Thyroid gland (tissue), 4 donors: ENCODE data around the gene AGT. TPM values are rescaled to one million over a fixed set of nuclear protein-coding genes. Genes with fewer than 3 reads are reported as not detected.

Experiments
- DNase-seq, 2 donors: peaks; one replicate each; pipeline ENCODE4 v3.0.0-alpha.2; 2019
- H3K27ac ChIP-seq, 3 donors: fragments of 200-600 bp; sonication (generic); 1 replicate in 2 of 3; 2 replicates in 1 of 3; pipeline ENCODE4 v1.5.1; 2016 to 2019; ENCODE audit warnings: mild to moderate bottlenecking in 1 of 3, moderate library complexity in 1 of 3
- H3K27me3 ChIP-seq: fragments of 200-600 bp; sonication (generic); one replicate; pipeline ENCODE4 v1.5.1; 2019
- H3K36me3 ChIP-seq, 2 donors: fragments of 200-600 bp; sonication (generic); one replicate each; pipeline ENCODE4 v1.5.1; 2016 to 2019
- H3K4me1 ChIP-seq, 2 donors: fragments of 200-600 bp; sonication (generic); one replicate each; pipeline ENCODE4 v1.5.1; 2017 to 2019
- H3K4me3 ChIP-seq, 3 donors: fragments of 200-600 bp; sonication (generic); replicated peaks in 1 of 3; 1 replicate in 2 of 3; 2 replicates in 1 of 3; pipeline ENCODE4 v1.5.1; 2016; ENCODE audit warnings: mild to moderate bottlenecking in 1 of 3
- H3K9me3 ChIP-seq: fragments of 200-600 bp; sonication (generic); one replicate; pipeline ENCODE4 v1.5.1; 2017
- CTCF ChIP-seq, 6 experiments: fragments of 200-600 bp in 3 of 6; fragments of 450-650 bp in 3 of 6; sonication (generic) in 3 of 6; IDR thresholded peaks; one replicate each; pipeline ENCODE4 v1.5.1; 2016 to 2019; ENCODE audit warnings: antibody characterized with exemption in 6 of 6, mild to moderate bottlenecking in 2 of 6, inconsistent platforms in 1 of 6, moderate library complexity in 1 of 6
- POLR2A ChIP-seq, 2 donors: fragments of 450-650 bp; IDR thresholded peaks; one replicate each; pipeline ENCODE4 v1.6.1; 2017; ENCODE audit warnings: antibody characterized with exemption in 2 of 2, mild to moderate bottlenecking in 2 of 2, moderate library complexity in 1 of 2
- WGBS, 2 donors: methylation state at CpG; one replicate each; pipeline ENCODE4 v1.1.5; 2017; 5-methylcytosine and 5-hydroxymethylcytosine counted together
- intact Hi-C: fragments of 100-400 bp; cut with DNase I; formaldehyde crosslinking; loops from one replicate; pipeline ENCODE4 v1.15.1; 2023
- total RNA-seq, 4 donors: library from RNA; depleted of rRNA; stranded (reverse); fragments of >200 nt; gene quantifications; one replicate each; pipeline ENCODE4 v1.2.3, GENCODE V29; 2016

The AGT gene
- total RNA-seq, 4 donors from 2014 or later = 4.0 to 14.4 (median 8.7) TPM

- WGBS, 2 donors = 22 to 38% methylated on average over 6 of the region's 6 CpGs
- peaks cover 19 to 41% of the 10 kb centered on the region in 2 donors for H3K4me1 ChIP-seq
- intact Hi-C loops = no loop called here
- peak overlapping the region in 2 of 3 donors; percentile 3 to 67 for H3K27ac ChIP-seq
- no peaks in the 10 kb centered on the region for H3K36me3 ChIP-seq
- TF ChIP-seq POLR2A (IDR thresholded peaks at IDR 0.05) = no peak
- no peak for TF ChIP-seq CTCF (IDR thresholded peaks at IDR 0.05)
- peak; percentile 88 to 92 for DNase-seq
- no peaks in the 10 kb centered on the region for H3K9me3 ChIP-seq
- H3K27me3 ChIP-seq = no peaks in the 10 kb centered on the region
- no peak overlapping the region for H3K4me3 ChIP-seq
These were observed 38.5 kb upstream of the AGT start for GRCh38 chr1:230752407-230752806.

- 64 to 74% methylated on average over 5 to 6 of the region's 6 CpGs for WGBS, 2 donors
- Histone ChIP-seq H3K4me3 (no peak overlapping the region), H3K4me1 (peaks cover 19 to 41% of the 10 kb centered on the region in 2 donors), H3K27ac (peak overlapping the region in 1 of 3 donors; percentile 48), H3K27me3 (no peaks in the 10 kb centered on the region), H3K36me3 (no peaks in the 10 kb centered on the region), H3K9me3 (no peaks in the 10 kb centered on the region)
- intact Hi-C loops = no loop called here
- DNase-seq = no peak
- no peak for TF ChIP-seq CTCF (IDR thresholded peaks at IDR 0.05)
- no peak for TF ChIP-seq POLR2A (IDR thresholded peaks at IDR 0.05)
These were observed 37.2 kb upstream of the AGT start for GRCh38 chr1:230750986-230751625.

DNA sequence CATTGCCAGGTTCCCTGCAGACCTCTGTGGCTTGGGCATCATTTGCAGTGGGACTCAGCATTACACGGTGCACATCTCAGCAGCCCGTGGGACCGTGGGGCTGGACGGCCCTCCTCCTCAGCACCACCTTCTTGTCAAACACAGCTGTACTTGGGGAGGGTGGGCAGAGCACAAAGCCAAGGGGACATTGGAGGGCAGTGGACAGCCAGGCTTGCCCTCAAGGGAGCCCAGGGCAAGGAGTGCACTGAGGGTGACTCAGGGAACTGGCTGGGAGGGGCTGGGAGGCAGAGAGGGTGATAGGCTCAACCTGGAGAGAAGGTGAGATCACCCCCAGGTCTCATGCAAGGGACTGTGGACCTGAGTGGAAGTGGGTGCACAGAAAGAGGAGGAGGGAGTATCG is 36.7 kb upstream of the AGT start:
- WGBS, 2 donors = 80 to 93% methylated on average over 5 of the region's 5 CpGs
- DNase-seq = no peak
- Histone ChIP-seq H3K4me3 (no peak overlapping the region), H3K36me3 (no peaks in the 10 kb centered on the region), H3K27me3 (no peaks in the 10 kb centered on the region), H3K4me1 (peaks cover 19 to 41% of the 10 kb centered on the region in 2 donors), H3K9me3 (no peaks in the 10 kb centered on the region), H3K27ac (no peak overlapping the region)
- intact Hi-C loops = no loop called here
- TF ChIP-seq CTCF (IDR thresholded peaks at IDR 0.05) (no peak), POLR2A (IDR thresholded peaks at IDR 0.05) (no peak)

DNA sequence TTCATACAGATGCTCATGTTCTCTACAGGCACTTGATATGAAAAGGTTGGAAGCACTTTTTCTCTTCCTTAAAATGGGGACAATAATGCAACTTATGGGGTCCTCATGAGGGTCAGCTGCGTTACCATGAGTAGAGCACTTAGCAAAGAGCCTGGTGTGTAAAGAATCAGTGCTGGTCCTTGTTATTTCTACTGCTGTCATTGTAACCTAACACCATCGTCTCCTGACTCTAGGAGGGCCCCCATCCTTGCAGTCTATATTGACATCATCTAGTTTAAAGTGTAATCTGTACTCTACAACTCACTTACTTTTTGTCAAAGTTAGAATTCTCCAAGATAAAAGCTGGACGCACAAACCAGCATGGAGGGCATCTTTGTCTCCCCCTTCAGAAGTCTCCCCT is 35.7 kb upstream of the AGT start:
- no peaks in the 10 kb centered on the region for H3K36me3 ChIP-seq
- WGBS, 2 donors = 72 to 74% methylated on average over 3 of the region's 3 CpGs
- DNase-seq = no peak
- H3K9me3 ChIP-seq = no peaks in the 10 kb centered on the region
- TF ChIP-seq CTCF (IDR thresholded peaks at IDR 0.05) (no peak), POLR2A (IDR thresholded peaks at IDR 0.05) (no peak)
- H3K4me1 ChIP-seq = peaks cover 17 to 34% of the 10 kb centered on the region in 2 donors
- no peaks in the 10 kb centered on the region for H3K27me3 ChIP-seq
- intact Hi-C loops = no loop called here
- H3K27ac ChIP-seq = no peak overlapping the region
- no peak overlapping the region for H3K4me3 ChIP-seq

DNA sequence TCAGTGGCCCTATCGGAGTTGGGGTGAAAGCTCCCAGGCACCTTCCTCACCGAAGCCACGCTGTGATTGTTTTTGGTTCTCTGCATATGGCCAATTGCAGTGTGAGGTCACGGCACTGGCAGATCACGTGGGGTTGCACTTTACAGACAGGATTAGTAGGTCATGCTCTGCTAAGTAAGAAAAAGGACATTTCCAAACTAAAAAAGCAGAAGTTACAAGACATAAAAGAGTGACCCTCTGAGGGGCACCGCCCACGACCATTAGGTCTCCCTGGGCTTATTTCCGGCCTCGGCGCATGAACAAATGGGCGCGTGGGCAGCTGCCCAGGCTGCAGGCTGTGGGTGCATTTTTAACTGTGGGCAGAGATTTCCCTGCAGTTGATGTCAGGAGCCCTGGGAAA is 35.2 kb upstream of the AGT start:
- peak in 1 of 2 donors; percentile 29 for DNase-seq
- no peaks in the 10 kb centered on the region for H3K9me3 ChIP-seq
- H3K27ac ChIP-seq = no peak overlapping the region
- intact Hi-C loops = no loop called here
- no peak for TF ChIP-seq CTCF (IDR thresholded peaks at IDR 0.05)
- H3K4me3 ChIP-seq = no peak overlapping the region
- 68 to 69% methylated on average over 12 of the region's 12 CpGs for WGBS, 2 donors
- no peaks in the 10 kb centered on the region for H3K36me3 ChIP-seq
- no peaks in the 10 kb centered on the region for H3K27me3 ChIP-seq
- H3K4me1 ChIP-seq = peaks cover 16 to 33% of the 10 kb centered on the region in 2 donors
